Stimulated activated CD8-positive, alpha-beta memory T cell treated with anti-CD3 and anti-CD28 coated beads, Interleukin-15, amount 100 ng/mL, for 1 hour (primary cell): Measurements from ENCODE around the gene SYT13.
"Not testable (repeated sequence)": the region's sequence is repeated elsewhere in the genome, so short reads cannot be mapped to it uniquely, and the experiment has no call there.

Source experiments
- DNase-seq: peaks from one replicate; pipeline ENCODE4 v3.0.0-alpha.2; 2020; ENCODE audit warnings: low read depth

The SYT13 gene

GRCh38 chr11:45272701-45273100 is 13.4 kb downstream of the SYT13 start:
- DNase-seq = no peak

- no peak for DNase-seq
These were observed 15.0 kb downstream of the SYT13 start for GRCh38 chr11:45270946-45271716.

- DNase-seq = no peak
These were observed 16.5 kb downstream of the SYT13 start for GRCh38 chr11:45269678-45270077.

- no peak for DNase-seq
These were observed 18.4 kb downstream of the SYT13 start for GRCh38 chr11:45267652-45268299.

GRCh38 chr11:45267052-45267451 is 19.1 kb downstream of the SYT13 start:
- DNase-seq = no peak

- no peak for DNase-seq
These were observed 19.5 kb downstream of the SYT13 start for GRCh38 chr11:45266676-45267020.

GRCh38 chr11:45265969-45266675 is 20.0 kb downstream of the SYT13 start:
- no peak for DNase-seq

- no peak for DNase-seq
These were observed 21.2 kb downstream of the SYT13 start for GRCh38 chr11:45264839-45265515.

- DNase-seq = no peak
These were observed 22.4 kb downstream of the SYT13 start for GRCh38 chr11:45263773-45264172.

GRCh38 chr11:45262900-45263299 is 23.2 kb downstream of the SYT13 start:
- DNase-seq = no peak

- DNase-seq = no peak
These were observed 26.1 kb downstream of the SYT13 start for GRCh38 chr11:45260071-45260470.

GRCh38 chr11:45259592-45259991 is 26.5 kb downstream of the SYT13 start:
- no peak for DNase-seq

GRCh38 chr11:45258982-45259530 is 27.1 kb downstream of the SYT13 start:
- DNase-seq = no peak

GRCh38 chr11:45254070-45254469 is 32.1 kb downstream of the SYT13 start:
- DNase-seq = no peak

GRCh38 chr11:45253640-45254039 is 32.5 kb downstream of the SYT13 start:
- no peak for DNase-seq

- DNase-seq = no peak
These were observed 33.3 kb downstream of the SYT13 start for GRCh38 chr11:45252877-45253276.

GRCh38 chr11:45252134-45252856 is 33.8 kb downstream of the SYT13 start:
- DNase-seq = no peak

- no peak for DNase-seq
These were observed 36.0 kb downstream of the SYT13 start for GRCh38 chr11:45250035-45250718.

- DNase-seq = not testable (repeated sequence)
These were observed 36.8 kb downstream of the SYT13 start for GRCh38 chr11:45249372-45249771.

- DNase-seq = no peak
These were observed 37.6 kb downstream of the SYT13 start for GRCh38 chr11:45248501-45249011.

- no peak for DNase-seq
These were observed 38.7 kb downstream of the SYT13 start for GRCh38 chr11:45247433-45247832.
